ENCODE results near the gene SUDS3.

The SUDS3 gene

DNA sequence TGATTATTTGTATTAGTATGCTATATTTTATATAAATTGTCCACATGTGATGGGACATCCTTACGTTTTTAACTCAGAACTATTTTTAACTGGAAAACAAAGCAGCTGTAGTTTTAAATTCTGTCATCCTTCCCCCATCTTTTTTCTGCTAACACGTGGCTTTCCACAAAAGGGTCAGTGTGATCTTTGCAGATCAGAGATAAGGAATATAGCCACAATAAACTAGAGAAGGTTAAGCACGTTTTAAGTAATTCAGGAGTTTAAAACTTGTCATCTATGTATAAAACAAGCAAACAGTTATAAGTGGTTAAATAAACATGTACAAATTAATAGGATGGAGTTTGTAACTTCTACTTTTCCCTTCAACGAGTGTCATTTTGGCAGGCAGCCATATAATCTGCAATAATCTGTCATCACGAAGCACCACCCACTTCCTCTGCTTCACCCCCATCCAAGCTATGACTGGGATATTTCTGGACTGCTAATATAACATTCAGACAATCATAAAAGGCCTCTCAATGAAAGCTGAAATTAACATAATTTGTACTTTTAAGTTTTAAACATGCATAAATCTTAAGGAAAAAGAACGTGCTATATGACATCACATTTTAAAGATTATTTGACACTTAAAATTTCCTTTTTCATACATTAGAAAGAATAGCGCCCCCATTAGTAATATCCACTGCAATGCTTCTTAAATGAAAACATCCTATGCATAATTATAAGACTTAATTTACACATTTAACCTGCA, 18.9 kb upstream of the SUDS3 start:
- DNase-seq = peak; percentile 34

DNA sequence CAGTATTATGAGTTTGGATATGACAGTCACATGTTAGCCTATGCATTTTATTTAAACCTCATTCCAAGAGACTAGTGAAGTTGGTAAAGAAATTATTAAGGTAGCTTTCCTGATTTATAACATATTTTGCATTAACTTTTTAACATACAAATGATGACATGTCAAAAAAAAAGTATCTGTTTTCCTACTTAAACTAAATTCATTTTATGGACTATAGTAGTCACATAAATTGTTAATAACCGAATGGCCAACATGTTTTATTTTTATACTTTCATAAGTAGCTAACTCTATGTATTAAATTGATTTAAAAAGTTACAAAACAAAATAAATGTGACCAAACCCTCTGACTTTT, 18.4 kb upstream of the SUDS3 start:
- no peak for DNase-seq

DNA sequence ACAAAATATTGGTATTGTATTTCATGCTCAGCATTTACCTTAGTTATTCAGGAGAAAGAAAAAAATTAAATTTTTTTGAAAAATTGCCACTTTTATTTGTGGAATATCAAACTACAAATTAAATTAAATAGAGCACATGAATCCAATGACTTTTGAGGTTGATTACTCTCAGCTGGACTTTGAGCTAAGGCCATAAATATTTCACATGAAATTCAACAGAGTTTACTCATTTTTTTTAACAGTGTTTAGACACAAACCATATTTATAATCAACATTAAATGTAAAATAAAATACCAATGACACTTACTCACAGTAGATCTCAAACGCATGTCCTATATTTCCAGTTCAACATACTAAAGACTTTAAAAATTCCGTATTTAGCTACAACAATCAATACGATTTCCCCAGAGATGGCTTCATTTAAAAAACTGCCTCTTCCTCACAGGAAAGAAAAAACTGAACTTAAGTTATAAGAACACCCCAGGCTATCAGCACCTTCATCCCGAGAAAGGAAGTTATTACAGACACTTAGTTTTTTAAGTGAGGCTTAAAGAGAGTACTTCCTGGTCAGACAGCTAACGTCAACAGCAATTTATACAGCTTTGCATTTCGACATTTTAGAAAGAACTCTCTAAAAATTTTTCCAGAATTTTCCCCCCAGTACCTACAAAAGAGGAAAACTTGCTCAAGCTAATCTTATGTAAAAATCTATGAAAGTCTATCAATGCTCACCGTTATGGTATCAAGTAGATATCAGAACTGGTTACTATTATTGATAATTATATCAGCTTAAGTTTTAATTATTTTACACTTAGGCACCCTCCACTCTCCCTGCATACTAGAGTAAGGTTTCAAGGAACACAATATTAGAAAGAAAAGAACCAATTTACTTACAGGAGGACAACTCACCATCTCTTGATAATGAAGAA, 17.5 kb upstream of the SUDS3 start:
- no peak for DNase-seq

DNA sequence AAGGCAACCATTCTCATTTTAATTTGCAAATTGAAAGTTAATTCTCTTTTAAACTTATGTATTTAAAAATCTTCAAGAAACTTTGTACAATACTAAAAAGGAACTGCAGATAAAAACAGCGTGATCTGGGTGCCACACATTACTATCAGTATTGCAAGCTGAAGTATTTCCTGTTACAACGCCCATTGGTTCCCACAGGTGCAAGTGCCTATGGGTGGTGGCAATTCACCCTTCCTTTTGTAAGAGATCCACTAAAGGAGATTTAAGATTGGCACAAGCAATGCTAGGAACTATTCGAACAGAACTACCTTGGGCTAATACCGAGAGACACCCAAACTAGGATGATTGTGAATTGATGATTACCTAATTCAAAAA, 16.8 kb upstream of the SUDS3 start:
- DNase-seq = no peak

DNA sequence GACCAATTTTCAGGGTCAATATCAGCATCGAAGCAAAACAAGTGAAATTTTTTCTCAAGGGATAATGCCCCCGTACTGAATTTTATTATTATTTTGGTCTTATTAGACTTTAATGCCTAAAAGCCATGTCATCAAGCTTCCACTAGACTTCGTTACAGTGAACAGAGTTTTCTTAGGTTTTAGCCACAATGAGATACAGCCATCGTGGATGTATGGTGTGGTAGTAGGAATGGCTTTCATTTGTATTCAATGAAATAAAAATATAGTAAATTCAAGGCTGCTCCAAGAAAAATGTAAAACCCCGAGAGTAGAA, 15.3 kb upstream of the SUDS3 start:
- no peak for DNase-seq

DNA sequence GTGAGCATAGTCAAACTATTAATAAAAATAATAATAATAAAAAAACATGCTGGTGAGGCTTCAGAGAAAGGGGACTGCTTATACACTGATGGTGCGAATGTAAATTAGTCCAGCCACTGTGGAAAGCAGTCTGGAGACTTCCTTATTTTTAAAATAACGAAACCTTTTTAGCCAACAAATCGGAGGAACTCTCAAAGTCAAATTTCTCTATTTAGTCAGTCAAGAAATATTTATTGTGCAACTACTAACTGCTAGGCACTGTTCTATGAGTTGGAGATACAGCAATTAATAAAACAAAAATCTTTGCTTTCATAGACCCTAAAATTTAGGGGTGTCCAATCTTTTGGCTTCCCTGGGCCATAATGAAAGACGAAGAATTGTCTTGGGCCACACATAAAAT, 14.5 kb upstream of the SUDS3 start:
- DNase-seq = no peak

DNA sequence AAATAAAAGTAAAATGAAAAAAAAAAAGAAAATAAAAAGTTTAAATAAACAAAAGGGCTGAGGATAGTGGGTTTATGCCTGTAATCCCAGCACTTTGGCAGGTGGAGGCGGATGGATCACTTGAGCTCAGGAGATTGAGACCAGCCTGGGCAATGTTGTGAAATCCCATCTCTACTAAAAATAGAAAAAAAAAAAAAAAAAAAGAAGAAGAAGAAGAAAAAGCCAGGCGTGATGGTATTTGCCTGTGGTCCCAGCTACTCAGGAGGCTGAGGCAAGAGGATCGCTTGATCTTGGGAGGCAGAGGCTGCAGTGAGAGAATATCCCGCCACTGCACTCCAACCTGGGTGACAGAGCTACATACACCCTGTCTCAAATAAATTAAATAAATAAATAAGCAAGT, 7.5 kb upstream of the SUDS3 start:
- no peak for DNase-seq

DNA sequence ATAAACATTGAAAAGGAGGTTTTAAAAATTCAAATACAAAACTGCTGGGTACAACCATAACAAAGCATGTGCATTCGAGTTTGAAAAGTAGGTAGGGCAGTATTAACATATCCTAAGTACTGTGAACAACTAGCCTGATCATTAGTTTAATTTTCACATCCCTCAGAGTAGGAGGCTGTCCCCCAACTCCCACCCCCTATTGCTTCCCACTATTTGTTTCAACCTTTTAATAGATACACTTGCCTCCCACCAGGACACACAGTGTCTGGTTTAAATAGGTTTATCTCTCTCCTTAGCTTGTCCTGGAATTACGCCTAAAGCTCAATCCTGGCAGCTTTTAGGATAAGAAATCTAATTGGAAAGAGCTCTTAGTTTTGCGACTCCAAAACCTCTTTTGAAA, 5.8 kb upstream of the SUDS3 start:
- DNase-seq = no peak

DNA sequence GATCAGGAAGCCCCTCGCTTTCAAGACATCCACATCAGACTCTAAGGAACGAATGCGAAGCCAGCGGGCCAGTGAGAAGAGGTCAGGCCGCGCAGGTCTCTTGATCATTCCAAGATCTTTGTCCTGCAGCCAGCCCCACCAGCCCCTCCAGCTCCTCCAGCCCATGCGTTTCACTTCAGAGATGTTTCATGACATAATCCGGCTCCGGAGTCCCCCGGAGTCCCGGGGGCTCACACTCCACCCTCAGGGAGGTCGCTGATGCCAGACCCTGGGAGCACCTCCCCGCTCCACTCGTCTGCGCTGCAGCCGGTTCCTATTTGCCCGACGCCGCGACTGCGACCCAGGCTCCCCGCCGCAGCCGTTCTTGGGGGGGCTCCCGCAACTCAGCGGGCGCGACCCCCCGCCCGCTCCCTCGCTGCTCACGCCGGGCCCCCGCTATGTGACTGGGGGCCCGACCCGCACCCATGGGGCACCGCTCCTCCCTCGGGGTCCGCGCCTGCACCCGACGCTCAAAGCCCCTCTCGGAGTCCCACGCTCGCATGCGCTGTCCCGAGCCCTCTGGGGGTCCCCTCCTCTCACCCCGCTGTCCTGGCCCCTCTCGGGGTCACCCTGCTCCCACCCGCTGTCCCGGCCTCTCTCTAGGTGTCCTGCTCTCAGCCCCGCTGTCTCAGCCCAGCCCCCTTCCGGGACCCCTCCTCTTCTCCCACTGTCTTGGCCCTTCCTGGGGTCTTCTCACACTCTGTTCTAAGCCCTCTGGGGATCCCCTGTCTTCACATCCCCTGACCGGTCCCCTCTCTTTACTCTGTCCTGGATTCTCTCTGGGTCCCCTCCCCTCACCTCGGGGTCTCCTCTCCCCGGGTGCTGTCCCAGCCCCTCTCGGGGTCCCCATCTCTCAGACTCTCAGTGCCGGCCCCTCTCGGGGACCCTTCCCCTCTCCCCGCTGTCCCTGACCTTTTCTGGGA, 4.8 kb upstream of the SUDS3 start:
- DNase-seq = peak; percentile 31

DNA sequence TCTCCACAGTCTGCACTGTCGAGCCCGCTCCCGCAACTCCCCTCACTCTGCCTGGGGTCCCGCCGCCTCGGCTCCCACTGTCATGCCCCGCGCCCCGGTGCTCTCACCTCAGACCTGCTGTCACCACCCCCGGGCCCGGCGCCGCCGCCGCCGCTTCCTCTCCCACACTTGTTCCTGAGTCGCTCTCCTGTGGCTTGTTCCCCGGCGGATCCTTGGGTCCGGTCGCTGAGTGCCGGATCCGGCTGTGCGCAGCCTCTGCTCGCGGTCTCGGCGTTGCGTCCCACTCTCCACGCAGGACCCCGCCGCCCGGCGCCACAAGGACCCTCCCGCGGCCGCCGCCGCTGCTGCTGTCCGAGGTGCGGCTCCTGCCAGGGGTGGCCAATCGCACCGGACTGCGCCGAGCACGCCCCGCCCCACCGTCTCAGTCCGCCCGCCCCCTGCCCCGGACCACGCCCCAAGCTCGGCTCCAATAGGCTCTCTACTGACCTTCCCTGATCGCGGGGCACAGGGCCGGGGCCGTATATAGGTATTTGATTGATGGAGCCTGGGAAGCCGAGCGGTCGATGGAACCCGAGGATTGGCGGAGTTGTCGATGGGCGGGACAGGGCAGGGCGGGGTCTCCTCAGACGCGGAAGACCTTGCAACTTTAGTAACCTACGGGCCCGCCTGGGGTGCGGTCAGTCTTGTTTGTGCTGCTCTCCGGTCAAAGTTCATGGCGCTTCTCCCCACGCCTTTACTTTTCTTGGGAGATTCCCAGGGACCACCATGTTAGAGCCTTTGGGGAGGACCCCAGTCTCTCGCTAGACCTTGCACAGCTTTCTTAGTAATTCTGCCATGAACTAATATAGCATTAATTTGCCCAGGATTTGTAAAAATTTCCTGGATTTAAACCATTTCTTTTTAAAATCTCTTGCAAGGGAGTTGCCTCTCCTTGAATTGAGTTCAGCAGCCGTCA, 3.5 kb upstream of the SUDS3 start, which contains the start of gene TAOK3:
TAOK3 (minus strand) TSS at position 367 of the 955 bp plus-strand sequence. CDS start 117,340 bp downstream, outside the sequence.
- DNase-seq = peak; percentile 99

DNA sequence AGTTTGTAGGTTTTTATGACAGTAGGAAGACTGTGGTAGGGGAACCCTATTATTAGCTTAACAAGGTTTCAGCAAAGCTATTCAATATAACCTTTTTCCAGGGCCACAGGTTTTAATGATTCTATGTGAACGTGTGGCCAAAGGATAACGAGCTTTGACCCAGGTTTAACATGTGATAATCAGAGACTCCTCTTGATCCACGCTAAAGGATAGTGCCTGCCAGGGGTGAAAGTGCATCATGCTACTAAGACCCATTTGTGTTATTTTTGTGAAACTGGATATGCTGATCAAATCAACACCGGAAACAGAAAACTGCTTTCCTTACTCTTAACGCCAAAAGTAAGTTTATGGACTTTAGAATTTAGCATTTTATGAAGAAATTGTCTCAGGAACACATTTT, 2.7 kb upstream of the SUDS3 start:
- no peak for DNase-seq

DNA sequence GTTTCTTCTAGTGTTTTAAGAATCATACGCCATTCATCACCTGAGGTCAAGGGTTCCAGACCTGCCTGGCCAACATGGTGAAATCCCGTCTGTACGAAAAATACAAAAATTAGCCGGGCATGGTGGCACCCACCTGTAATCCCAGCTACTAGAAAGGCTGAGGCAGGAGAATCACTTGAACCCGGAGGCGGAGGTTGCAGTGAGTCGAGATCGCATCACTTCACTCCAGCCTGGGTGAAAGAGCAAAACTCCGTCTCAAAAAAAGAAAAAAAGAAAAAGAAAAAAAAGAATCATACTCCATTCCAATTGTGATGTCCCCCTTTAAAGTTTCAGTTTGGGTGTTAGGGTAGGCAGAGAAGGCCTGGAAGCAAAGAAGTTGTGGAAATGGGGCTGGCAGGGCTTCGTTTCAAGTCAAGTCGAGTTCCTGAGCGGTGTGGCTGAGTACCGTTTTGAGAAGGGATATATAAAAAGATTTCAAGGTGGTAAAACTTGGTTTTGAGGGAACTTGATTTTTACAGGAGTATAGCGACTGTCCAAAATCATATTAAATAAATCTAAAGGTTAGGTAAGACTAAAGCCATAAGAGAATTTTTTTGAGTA, 2.1 kb upstream of the SUDS3 start:
- DNase-seq = no peak

DNA sequence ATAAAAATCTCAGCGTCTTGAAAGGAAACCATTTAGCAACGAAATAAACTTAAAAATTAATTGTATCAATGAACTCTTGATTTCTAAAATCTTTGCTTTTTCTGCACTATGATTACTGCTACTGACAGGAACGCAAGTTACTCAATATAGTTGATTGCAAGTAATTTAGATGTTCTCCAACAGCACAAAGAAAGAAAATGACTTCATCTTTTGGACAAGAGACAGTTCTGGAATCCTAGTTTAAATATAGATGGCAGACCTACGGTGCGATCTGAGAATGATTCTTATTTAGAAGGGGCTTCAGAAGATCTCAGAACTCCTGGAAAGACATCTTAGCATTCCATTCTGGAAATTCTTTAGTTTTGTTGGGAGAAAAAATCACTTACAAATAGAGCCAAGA, 1.4 kb upstream of the SUDS3 start:
- no peak for DNase-seq

DNA sequence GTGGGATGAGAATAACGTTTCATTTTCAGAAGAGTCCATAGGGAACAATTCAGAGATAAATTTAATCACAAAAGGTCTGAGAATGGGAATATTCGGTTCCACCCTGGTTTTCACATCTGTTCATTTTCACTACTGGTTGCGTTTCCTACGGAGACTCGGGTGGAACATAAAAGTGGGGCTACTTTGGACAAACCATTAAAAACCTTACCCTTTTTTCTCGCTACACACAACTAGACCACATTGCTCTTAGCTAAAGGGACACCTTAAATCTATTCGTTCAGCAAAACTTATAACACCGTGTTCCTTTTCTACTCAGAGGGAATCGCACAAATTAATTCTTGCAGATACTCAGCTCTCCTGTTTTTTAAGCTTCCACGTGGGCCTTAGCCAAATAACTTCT, 1.0 kb upstream of the SUDS3 start:
- DNase-seq = no peak

DNA sequence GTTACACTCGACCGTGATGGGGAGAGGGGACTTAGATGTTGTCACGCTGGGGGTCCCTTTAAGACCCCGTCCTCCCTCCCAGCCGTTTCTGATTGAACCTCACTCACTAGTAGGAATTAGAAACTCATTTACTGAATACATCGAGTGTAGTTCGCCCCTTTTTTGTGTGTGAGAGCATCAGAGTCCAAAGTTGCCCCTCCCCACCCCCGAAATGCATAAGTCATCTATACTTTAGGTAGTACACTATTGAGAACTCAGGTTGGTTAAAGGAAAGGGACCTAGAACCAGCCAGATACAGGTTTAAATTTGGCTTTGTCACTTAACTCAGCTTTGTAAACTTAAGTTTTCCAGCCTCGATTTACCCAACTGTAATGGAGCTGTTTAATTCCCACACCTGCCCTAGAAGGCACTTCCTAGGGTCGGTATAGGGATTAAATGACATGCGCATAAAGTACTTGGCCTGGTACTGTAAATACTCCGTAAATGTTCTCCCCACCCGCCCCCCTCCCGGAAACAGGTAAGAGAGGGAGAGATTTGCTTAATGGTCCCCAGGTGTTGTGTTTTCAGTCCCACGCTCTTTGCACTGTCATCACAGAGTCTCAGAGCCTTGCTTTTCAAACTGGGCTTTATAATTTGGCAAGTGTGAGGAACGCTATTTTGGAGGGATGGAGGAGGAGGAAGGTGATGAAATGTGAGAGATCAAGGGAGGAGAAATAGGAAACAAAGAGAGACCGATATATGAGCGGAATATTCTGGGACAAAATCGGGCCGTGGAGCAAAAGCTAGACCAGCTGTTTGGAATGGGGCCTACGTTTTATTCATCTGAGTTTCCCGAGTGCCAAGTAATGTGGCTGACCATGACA, 897 bp downstream of the SUDS3 start:
- no peak for DNase-seq

DNA sequence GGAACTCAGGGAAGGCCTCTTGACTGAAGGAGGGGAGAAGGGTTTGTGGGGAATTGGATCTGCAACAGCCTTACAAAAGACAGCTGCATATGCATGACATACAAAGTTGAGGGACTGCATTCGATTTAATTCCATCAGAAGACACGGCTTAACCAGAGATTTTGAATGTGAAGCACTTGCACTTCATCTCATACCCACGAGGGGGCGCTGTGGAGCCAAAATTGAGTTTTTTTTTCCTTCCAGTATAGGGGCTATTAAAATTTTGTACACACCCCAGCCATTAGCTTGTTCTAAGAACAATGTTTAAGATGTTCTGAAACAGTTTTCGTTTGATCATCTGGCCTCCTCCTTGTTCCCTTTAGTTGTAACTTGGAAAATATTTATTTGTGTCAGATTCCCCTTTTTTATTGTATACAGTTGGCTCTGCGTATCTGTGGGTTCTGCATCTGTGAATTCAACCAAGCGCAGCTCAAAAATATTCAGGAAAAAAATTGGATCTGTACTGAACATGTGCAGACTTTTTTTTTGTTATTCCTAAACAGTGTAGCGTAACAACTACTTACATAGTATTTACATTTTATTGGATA, 1.6 kb downstream of the SUDS3 start:
- peak; percentile 83 for DNase-seq

DNA sequence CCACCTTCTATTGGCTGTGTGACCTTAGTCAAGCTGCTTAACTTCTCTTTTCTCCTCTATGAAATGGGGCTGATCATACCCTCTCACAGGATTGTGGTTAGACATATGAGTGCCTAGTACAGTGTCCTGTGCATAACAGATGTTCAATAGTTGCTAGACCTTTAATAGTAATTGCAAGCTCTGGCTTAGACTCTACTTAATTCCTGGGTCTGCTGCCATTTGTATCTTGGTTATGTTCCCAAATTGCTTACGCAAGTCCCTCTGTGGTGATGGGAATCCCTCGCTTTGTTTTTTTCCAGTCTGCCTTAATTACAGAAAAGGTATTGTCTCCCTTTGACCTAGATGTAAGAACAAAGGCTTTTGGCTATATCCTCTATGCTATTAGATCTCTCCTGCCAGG, 15.1 kb downstream of the SUDS3 start:
- no peak for DNase-seq

DNA sequence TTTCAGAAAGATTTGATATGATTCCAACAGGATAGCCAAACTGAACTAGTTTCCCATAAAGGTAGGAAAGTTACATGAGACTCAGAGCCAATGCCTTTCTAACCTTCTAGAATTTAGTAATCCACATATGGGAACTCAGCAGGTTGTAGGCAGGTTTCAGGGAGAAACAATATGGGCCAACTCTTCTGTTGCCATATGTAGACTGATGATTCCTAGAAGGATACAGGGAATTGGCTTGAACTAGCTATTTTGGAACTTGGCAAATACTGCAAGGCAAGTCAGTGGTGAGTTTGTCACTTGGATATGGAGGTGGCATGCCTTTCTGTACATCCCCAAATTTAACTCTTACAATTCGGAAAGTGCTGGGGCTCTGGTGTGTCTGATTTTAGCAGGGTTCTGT, 15.5 kb downstream of the SUDS3 start:
- DNase-seq = no peak

DNA sequence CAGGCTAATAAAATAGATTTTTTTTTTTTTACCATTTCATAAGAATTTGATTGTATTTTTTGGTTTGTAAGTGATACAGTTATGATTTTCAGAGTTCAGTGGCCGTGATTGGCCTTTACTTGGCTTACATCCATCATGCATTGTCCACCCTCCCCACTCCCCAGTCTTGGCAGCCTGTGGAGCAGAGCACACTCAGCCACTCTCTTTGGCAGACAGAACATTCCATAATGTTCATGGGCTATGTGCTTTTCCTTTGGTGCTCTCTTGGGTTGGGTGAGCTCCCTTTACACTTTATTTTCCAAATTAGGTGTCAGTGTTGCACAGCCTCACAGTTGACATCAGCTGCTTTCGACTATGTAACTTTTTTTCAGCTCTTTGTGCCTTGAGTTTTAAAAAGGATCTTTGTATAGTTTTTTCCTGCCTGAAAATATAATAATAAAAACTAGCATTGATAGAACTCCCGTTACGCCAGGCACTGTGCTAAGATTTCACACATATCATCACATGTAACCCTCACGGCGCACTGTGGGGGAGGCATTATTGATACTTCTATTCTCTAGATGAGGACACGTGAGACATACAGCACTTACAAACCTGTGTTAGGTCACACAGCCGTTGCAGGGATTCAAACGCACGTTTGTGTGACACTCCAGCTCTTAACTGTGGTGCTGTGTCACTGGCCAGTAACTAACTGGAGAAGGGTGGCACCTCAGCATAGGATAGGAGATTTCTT, 21.5 kb downstream of the SUDS3 start:
- no peak for DNase-seq

Data from femur (tissue), 1 donor.